Measurements from ENCODE around the gene RASSF7. TPM values are rescaled to one million over a fixed set of nuclear protein-coding genes. Genes with fewer than 3 reads are reported as not detected.

RASSF7 gene
- total RNA-seq, 4 donors from 2014 or later = 80.9 to 340 (median 172) TPM

DNA sequence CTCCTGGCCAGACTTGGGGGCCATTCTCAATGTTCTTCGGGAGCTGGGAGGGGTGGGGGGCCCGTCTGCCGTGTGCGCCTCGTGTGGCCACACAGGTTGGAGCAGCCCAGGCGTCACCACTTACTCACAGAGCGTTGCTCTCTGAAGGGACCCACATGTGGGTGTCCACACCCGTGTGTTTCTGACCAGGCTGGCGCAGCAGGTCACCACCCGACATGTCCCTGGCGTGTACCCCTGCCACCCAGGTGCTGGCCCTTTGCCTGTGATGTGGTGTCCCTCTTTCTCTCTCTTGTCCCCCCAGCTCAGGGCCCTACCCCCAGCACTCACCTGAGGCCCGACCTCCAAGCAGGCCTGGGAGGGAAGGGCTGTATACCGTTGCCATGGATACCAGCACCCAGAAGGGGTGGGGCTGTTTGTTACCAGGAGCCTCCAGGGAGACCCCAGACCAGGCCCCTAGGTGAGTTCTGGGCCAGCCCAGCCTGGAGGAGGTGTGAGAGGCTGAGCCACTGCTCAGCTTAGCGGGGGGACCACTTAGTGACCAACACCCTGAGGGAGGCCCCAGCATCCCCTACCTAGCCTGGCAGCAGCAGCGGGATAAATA is 1.6 kb upstream of the RASSF7 start:
- TF ChIP-seq, protein P1, sequence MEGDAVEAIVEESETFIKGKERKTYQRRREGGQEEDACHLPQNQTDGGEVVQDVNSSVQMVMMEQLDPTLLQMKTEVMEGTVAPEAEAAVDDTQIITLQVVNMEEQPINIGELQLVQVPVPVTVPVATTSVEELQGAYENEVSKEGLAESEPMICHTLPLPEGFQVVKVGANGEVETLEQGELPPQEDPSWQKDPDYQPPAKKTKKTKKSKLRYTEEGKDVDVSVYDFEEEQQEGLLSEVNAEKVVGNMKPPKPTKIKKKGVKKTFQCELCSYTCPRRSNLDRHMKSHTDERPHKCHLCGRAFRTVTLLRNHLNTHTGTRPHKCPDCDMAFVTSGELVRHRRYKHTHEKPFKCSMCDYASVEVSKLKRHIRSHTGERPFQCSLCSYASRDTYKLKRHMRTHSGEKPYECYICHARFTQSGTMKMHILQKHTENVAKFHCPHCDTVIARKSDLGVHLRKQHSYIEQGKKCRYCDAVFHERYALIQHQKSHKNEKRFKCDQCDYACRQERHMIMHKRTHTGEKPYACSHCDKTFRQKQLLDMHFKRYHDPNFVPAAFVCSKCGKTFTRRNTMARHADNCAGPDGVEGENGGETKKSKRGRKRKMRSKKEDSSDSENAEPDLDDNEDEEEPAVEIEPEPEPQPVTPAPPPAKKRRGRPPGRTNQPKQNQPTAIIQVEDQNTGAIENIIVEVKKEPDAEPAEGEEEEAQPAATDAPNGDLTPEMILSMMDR (IDR thresholded peaks at IDR 0.05) = no peak
- TF ChIP-seq POLR2A (IDR thresholded peaks at IDR 0.05) = no peak
- H3K4me3 ChIP-seq = no peak overlapping the region
- H3K36me3 ChIP-seq = peaks cover 0 to 12% (median 0%) of the 10 kb centered on the region in 3 donors
- peak overlapping the region in 3 of 4 donors; percentile 96 to 99 (median 98) for H3K27ac ChIP-seq
- no peaks in the 10 kb centered on the region for H3K9me3 ChIP-seq
- H3K4me1 ChIP-seq = peaks cover 0 to 44% (median 33%) of the 10 kb centered on the region in 4 donors
- peaks cover 0 to 9% of the 10 kb centered on the region in 2 donors for H3K27me3 ChIP-seq
- no peak for DNase-seq

DNA sequence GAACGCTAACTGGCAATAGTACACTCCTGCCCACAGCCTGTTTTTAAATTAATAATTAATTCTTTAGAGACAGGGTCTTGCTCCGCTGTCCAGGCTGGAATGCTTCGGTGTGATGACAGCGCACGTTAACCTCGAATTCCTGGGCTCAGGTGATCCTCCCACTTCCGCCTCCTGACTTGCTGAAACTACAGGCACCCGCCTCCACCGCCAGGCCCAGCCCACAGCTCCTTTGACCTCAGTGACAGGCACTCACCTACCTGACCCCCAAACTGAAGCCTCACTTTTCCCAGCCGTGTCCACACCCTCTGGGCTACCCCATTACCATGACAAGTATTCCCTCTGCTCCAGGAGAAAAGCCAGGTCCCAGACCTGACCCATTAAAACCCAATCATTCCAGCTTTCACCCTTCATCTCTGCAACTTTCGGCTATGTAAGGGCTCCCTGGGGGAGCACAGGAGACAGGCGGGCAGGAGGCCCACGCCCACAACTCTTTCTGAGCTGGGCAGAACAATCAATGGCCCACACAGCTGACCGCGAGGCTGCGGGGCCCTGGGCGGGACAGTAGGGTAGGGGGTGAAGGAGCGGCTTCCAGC is 962 bp upstream of the RASSF7 start:
- Histone ChIP-seq H3K36me3 (peaks cover 0 to 12% (median 0%) of the 10 kb centered on the region in 3 donors), H3K4me3 (peak overlapping the region; percentile 90 to 98 (median 96)), H3K4me1 (peaks cover 0 to 38% (median 27%) of the 10 kb centered on the region in 4 donors), H3K27ac (peak overlapping the region; percentile 87 to 99 (median 97)), H3K27me3 (peaks cover 0 to 9% of the 10 kb centered on the region in 2 donors), H3K9me3 (no peaks in the 10 kb centered on the region)
- TF ChIP-seq POLR2A (IDR thresholded peaks at IDR 0.05) = peak in 1 of 2 donors; percentile 71
- TF ChIP-seq, protein P1 (IDR thresholded peaks at IDR 0.05) = no peak
- peak in 2 of 3 donors; percentile 85 to 89 for DNase-seq

DNA sequence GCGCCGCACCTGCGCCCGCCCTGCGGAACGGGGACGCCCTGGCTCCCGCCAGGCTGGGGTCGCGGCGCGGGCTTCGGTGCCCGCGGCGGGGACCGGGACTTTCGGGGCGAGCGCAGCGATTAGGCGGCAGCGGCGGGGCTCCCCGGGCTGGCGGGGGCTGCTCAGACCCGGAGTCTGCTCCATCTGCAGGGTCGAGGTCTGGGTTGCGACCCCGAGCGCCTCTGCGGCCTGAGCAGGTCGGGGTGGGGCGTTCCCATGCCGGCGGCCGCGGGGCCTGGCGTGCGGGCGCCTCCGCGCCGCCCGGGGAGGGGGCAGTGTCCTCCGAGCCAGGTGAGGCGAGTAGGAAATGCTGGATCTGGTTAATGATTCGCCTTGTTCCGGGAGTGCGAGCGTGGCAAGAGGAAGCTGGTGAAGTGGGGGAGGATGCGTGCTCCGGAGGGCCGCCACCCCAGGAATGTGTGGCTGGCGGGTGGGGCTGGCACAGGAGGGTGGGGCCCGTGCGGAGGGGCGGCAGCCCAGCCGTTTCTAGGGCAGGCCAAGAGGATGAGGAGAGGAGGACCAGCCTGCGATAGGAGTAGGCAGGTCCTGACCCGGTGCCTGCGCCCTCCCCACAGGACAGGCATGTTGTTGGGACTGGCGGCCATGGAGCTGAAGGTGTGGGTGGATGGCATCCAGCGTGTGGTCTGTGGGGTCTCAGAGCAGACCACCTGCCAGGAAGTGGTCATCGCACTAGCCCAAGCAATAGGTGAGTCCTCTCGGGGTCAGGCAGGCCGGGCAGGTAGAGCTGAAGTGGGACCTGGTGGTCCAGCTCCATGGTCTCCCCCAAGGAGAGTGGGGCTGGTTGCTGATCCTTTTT is 606 bp downstream of the RASSF7 start:
- H3K4me1 ChIP-seq = peaks cover 0 to 27% (median 17%) of the 10 kb centered on the region in 4 donors
- TF ChIP-seq, protein P1 (IDR thresholded peaks at IDR 0.05) = no peak
- peak; percentile 67 to 81 for TF ChIP-seq POLR2A (IDR thresholded peaks at IDR 0.05)
- peak in 2 of 3 donors; percentile 88 to 91 for DNase-seq
- no peaks in the 10 kb centered on the region for H3K27me3 ChIP-seq
- H3K27ac ChIP-seq = peak overlapping the region; percentile 87 to 99 (median 96)
- peak overlapping the region; percentile 90 to 98 (median 96) for H3K4me3 ChIP-seq
- H3K36me3 ChIP-seq = peaks cover 0 to 12% (median 0%) of the 10 kb centered on the region in 3 donors
- no peaks in the 10 kb centered on the region for H3K9me3 ChIP-seq

GRCh38 chr11:562046-562645 is 1.4 kb downstream of the RASSF7 start:
- H3K9me3 ChIP-seq = no peaks in the 10 kb centered on the region
- H3K4me1 ChIP-seq = peaks cover 0 to 32% (median 17%) of the 10 kb centered on the region in 4 donors
- no peak for TF ChIP-seq POLR2A (IDR thresholded peaks at IDR 0.05)
- TF ChIP-seq, protein P1 (IDR thresholded peaks at IDR 0.05) = no peak
- H3K27ac ChIP-seq = peak overlapping the region; percentile 87 to 99 (median 96)
- peak overlapping the region in 3 of 4 donors; percentile 95 to 98 (median 97) for H3K4me3 ChIP-seq
- peaks cover 0 to 12% (median 0%) of the 10 kb centered on the region in 3 donors for H3K36me3 ChIP-seq
- no peak for DNase-seq
- no peaks in the 10 kb centered on the region for H3K27me3 ChIP-seq
